GM12878 (cell line): ENCODE data around the gene CLIP2. TPM values are rescaled to one million over a fixed set of nuclear protein-coding genes. Genes with fewer than 3 reads are reported as not detected.

Experiments used
- ATAC-seq: fragments of 200-7000 bp; cut with Tn5 transposase; 3 replicates; pipeline ENCODE4 v1.9.1; 2020; ENCODE audit warnings: mild to moderate bottlenecking, moderate library complexity
- BruUV-seq: library from RNA; stranded (reverse); fragments of 400-500 nt; replicated peaks from 2 replicates; lab custom pipeline; 2021; lab: Mats Ljungman, UMichigan
- CTCF ChIA-PET: fragments of 300-600 bp; sonication (Branson Sonifier 250); formaldehyde crosslinking; extraction: SDS; loops from one replicate; lab custom pipeline; 2021; ENCODE audit warnings: inconsistent platforms; lab: Yijun Ruan, JAX
- POLR2A ChIA-PET: fragments of 350-600 bp; formaldehyde crosslinking; extraction: SDS; loops from one replicate; lab custom pipeline; 2021; ENCODE audit warnings: inconsistent platforms; lab: Charles Lee
- RAD21 ChIA-PET: fragments of 300-600 bp; sonication (Branson Sonifier 250); formaldehyde crosslinking; loops from one replicate; lab custom pipeline; 2023; ENCODE audit warnings: antibody characterized with exemption; ENCODE audit not compliant: unreplicated experiment; lab: Charles Lee
- SMC1A ChIA-PET: fragments of 300-600 bp; sonication (Branson Sonifier 250); formaldehyde crosslinking; loops from one replicate; lab custom pipeline; 2023; ENCODE audit not compliant: unreplicated experiment, uncharacterized antibody; lab: Charles Lee
- DNase-seq: peaks from one replicate; pipeline ENCODE4 v3.0.0-alpha.2; 2011; ENCODE audit warnings: low read depth, low spot score
- FAIRE-seq: peaks from 3 replicates; lab custom pipeline; 2011; peaks lifted over from hg19 to GRCh38; lab: Jason Lieb, UNC
- H2AFZ ChIP-seq: 2 replicates; pipeline ENCODE4 v1.6.0; 2011; ENCODE audit warnings: low read depth, low read length, control low read depth; ENCODE audit not compliant: control insufficient read depth
- H3K27ac ChIP-seq: 2 replicates; pipeline ENCODE4 v1.5.1; 2011; ENCODE audit warnings: control low read depth; ENCODE audit not compliant: control insufficient read depth, insufficient read depth
- H3K27me3 ChIP-seq, 2 experiments: replicated peaks in 1 of 2; 2 replicates each; pipeline versions ENCODE4 v1.6.0 to v1.6.1; 2011; ENCODE audit warnings: low read length in 1 of 2; ENCODE audit not compliant: control insufficient read depth in 2 of 2, insufficient read depth in 2 of 2
- H3K36me3 ChIP-seq, 2 experiments: 2 replicates each; pipeline ENCODE4 v1.5.1; 2011; ENCODE audit warnings: low read length in 1 of 2; ENCODE audit not compliant: control insufficient read depth in 2 of 2, insufficient read depth in 2 of 2
- H3K4me1 ChIP-seq: 2 replicates; pipeline ENCODE4 v1.6.1; 2011; ENCODE audit warnings: mild to moderate bottlenecking, low read length, moderate library complexity, mixed read lengths; ENCODE audit not compliant: control insufficient read depth, insufficient read depth
- H3K4me2 ChIP-seq: 2 replicates; pipeline ENCODE4 v1.6.0; 2011; ENCODE audit warnings: control low read depth; ENCODE audit not compliant: control insufficient read depth, insufficient read depth
- H3K4me3 ChIP-seq: fragments of 200-600 bp; sonication (generic); 2 replicates; pipeline ENCODE4 v1.5.1; 2016
- H3K79me2 ChIP-seq: 2 replicates; pipeline ENCODE4 v1.6.0; 2011; ENCODE audit warnings: low read length; ENCODE audit not compliant: control insufficient read depth, insufficient read depth
- H3K9ac ChIP-seq: 2 replicates; pipeline ENCODE4 v1.8.0; 2011; ENCODE audit warnings: low read length, control low read depth, mixed read lengths; ENCODE audit not compliant: control insufficient read depth, insufficient read depth
- H3K9me3 ChIP-seq: replicated peaks from 3 replicates; pipeline ENCODE4 v1.5.1; 2011; ENCODE audit warnings: mild to moderate bottlenecking, low read length; ENCODE audit not compliant: control insufficient read depth, insufficient read depth
- H4K20me1 ChIP-seq: 2 replicates; pipeline ENCODE4 v1.6.0; 2011; ENCODE audit not compliant: control insufficient read depth, insufficient read depth
- ATF7 ChIP-seq: fragments of 450-650 bp; IDR thresholded peaks from 2 replicates; pipeline ENCODE4 v1.6.1; 2016; ENCODE audit warnings: low read depth, mild to moderate bottlenecking
- BACH1 ChIP-seq: fragments of 450-650 bp; IDR thresholded peaks from 2 replicates; pipeline ENCODE4 v1.6.1; 2017; ENCODE audit warnings: mild to moderate bottlenecking, borderline replicate concordance
- CEBPB ChIP-seq, 2 experiments: fragments of 150-350 bp in 1 of 2; IDR thresholded peaks; 2 replicates each; pipeline ENCODE4 v1.6.1; 2012 to 2014; ENCODE audit warnings: low read depth in 2 of 2, low read length in 2 of 2, borderline replicate concordance in 1 of 2, inconsistent platforms in 1 of 2
- HDAC6 ChIP-seq: fragments of 200-600 bp; sonication (generic); IDR thresholded peaks from one replicate; pipeline ENCODE4 v1.8.0; 2017; ENCODE audit warnings: antibody characterized with exemption; ENCODE audit not compliant: unreplicated experiment
- HDGF ChIP-seq: fragments of 450-650 bp; IDR thresholded peaks from 2 replicates; pipeline ENCODE4 v1.6.1; 2016; ENCODE audit warnings: antibody characterized with exemption
- MLLT1 ChIP-seq: fragments of 450-650 bp; IDR thresholded peaks from 2 replicates; pipeline ENCODE4 v1.6.1; 2016; ENCODE audit warnings: mild to moderate bottlenecking
- PKNOX1 ChIP-seq: fragments of 450-650 bp; IDR thresholded peaks from 2 replicates; pipeline ENCODE4 v1.6.1; 2016; ENCODE audit warnings: mild to moderate bottlenecking
- POLR2A ChIP-seq: IDR thresholded peaks from 2 replicates; pipeline ENCODE4 v1.6.1; 2011; ENCODE audit warnings: low read depth, mild to moderate bottlenecking, low read length
- TCF7 ChIP-seq: IDR thresholded peaks from 2 replicates; pipeline ENCODE4 v1.6.1; 2014; ENCODE audit warnings: antibody characterized with exemption, borderline replicate concordance
- YY1 ChIP-seq: IDR thresholded peaks from 2 replicates; pipeline ENCODE4 v1.6.1; 2011; ENCODE audit warnings: low read depth, mild to moderate bottlenecking, low read length
- ZBED1 ChIP-seq: IDR thresholded peaks from 2 replicates; pipeline ENCODE4 v1.6.1; 2016; ENCODE audit warnings: borderline replicate concordance
- ZBTB33 ChIP-seq: fragments of 450-650 bp; IDR thresholded peaks from 2 replicates; pipeline ENCODE4 v1.6.1; 2017; ENCODE audit warnings: mild to moderate bottlenecking
- WGBS: methylation state at CpG from one replicate; pipeline ENCODE4 v1.1.6; 2016; ENCODE audit warnings: low lambda C conversion rate; ENCODE audit not compliant: insufficient replicate concordance, insufficient coverage; ENCODE audit errors: missing lambda C conversion rate; 5-methylcytosine and 5-hydroxymethylcytosine counted together
- in situ Hi-C: fragments of 300-500 bp; cut with MboI; formaldehyde crosslinking; loops from 9 replicates; pipeline ENCODE4 v1.14.3; 2018; ENCODE audit warnings: mixed read lengths
- intact Hi-C: fragments of 100-400 bp; cut with micrococcal nuclease; formaldehyde crosslinking; loops from one replicate; pipeline ENCODE4 v1.14.2; 2022; ENCODE audit not compliant: unreplicated experiment
- polyA plus RNA-seq, 11 experiments: library from polyadenylated mRNA; depleted of rRNA in 4 of 11; unstranded in 6 of 11; stranded (reverse) in 5 of 11; fragments of >200 nt; fragmentation: Nextera tagmentation in 4 of 11; fragmentation: Illumina TruSeq in 1 of 11; extraction: Ambion mirVana in 4 of 11; extraction: Trizol in 1 of 11; gene quantifications; 1 replicate in 1 of 11; 2 replicates in 10 of 11; pipeline versions ENCODE4 v1.2.1 to v1.2.3, GENCODE V29; 2011 to 2016; ENCODE audit warnings: inconsistent platforms in 2 of 11, missing spikeins in 2 of 11, low read depth in 1 of 11
- total RNA-seq, 4 experiments: library from RNA; depleted of rRNA in 3 of 4; stranded (reverse); fragments of >200 nt in 3 of 4; fragmentation: Illumina TruSeq in 1 of 4; extraction: Trizol in 1 of 4; gene quantifications; 2 replicates each; pipeline versions ENCODE4 v1.2.1 to v1.2.3, GENCODE V29; 2013 to 2021

The CLIP2 gene
- total and polyA plus RNA-seq, 10 of the 15 experiments (the other 5 are each of a cell fraction or from before 2014, with no cell fraction given), result 0.26 to 56.3 (median 21.0) TPM

- TF ChIP-seq BACH1, result no peak
- 0 out of 2 replicates have a peak, but pooled peaks have one; percentile 33 for TF ChIP-seq POLR2A
- TF ChIP-seq ZBED1, result no peak
- TF ChIP-seq YY1, result no peak
- TF ChIP-seq TCF7, result no peak
- TF ChIP-seq CEBPB (IDR thresholded peaks at IDR 0.05; ENCODE audit: borderline replicate concordance in 1 of 2, low read depth in 2 of 2, low read length in 2 of 2), result no peak
- 0 out of 2 replicates have a peak, but pooled peaks have one; percentile 21 for TF ChIP-seq HDGF
- 0 out of 2 replicates have a peak, but pooled peaks have one; percentile 3 for TF ChIP-seq ATF7
- TF ChIP-seq PKNOX1, result no peak
- no peak for TF ChIP-seq ZBTB33
- TF ChIP-seq MLLT1, result no peak
- no peak for TF ChIP-seq HDAC6
- peaks cover 32% of the 10 kb centered on the region for H3K79me2 ChIP-seq
- SMC1A ChIA-PET, result interaction anchor here (0.6 to 2.6 kb wide), 13 partner anchors 11 to 147 kb away, joined by 3 to 9 read pairs (median 5); no protein-coding TSS in a partner anchor
- WGBS, result 9% methylated on average over 7 of the region's 7 CpGs
- H3K4me1 ChIP-seq, result peaks cover 36% of the 10 kb centered on the region
- POLR2A ChIA-PET, result interaction anchor here (0.7 to 1.7 kb wide), 4 partner anchors 11 to 39 kb away, joined by 3 to 7 read pairs (median 5); no protein-coding TSS in a partner anchor
- ATAC-seq (0 out of 3 replicates have a peak, but pooled peaks have one; percentile 1), FAIRE-seq (no peak), DNase-seq (no peak)
- no TSS peak for BruUV-seq
- H3K27me3 ChIP-seq, result no peaks in the 10 kb centered on the region
- intact Hi-C loops, result loop anchor here (5.0 kb wide), 1 partner anchor 36 kb away; no protein-coding TSS in a partner anchor
- peak overlapping the region; percentile 65 for H3K4me2 ChIP-seq
- in situ Hi-C loops, result no loop called here
- H3K4me3 ChIP-seq, result peak overlapping the region; percentile 86
- peaks cover 12 to 21% of the 10 kb centered on the region in 2 experiments for H3K36me3 ChIP-seq
- H3K9me3 ChIP-seq, result no peaks in the 10 kb centered on the region
- RAD21 ChIA-PET, result interaction anchor here (1.1 to 1.8 kb wide), 5 partner anchors 31 to 47 kb away, joined by 3 to 6 read pairs (median 5); partner anchors contain the start of gene CLIP2
- H2AFZ ChIP-seq, result no peak overlapping the region
- CTCF ChIA-PET, result interaction anchor here (0.7 to 2.0 kb wide), 4 partner anchors 22 to 151 kb away, joined by 6 to 13 read pairs (median 9); no protein-coding TSS in a partner anchor
- peak overlapping the region; percentile 88 for H3K27ac ChIP-seq
- H3K9ac ChIP-seq, result peak overlapping the region; percentile 90
- H4K20me1 ChIP-seq, result no peaks in the 10 kb centered on the region
Measured at GRCh38 chr7:74253331-74253730, 35.9 kb upstream of the CLIP2 start.
